Measurements from ENCODE around the gene HMG20B. TPM values are rescaled to one million over a fixed set of nuclear protein-coding genes. Genes with fewer than 3 reads are reported as not detected.
A peak's percentile ranks its signal among the peaks of the same experiment; 100 is the strongest.

The HMG20B gene
- total RNA-seq, 1 experiment from 2014 or later, result 121 TPM

DNA sequence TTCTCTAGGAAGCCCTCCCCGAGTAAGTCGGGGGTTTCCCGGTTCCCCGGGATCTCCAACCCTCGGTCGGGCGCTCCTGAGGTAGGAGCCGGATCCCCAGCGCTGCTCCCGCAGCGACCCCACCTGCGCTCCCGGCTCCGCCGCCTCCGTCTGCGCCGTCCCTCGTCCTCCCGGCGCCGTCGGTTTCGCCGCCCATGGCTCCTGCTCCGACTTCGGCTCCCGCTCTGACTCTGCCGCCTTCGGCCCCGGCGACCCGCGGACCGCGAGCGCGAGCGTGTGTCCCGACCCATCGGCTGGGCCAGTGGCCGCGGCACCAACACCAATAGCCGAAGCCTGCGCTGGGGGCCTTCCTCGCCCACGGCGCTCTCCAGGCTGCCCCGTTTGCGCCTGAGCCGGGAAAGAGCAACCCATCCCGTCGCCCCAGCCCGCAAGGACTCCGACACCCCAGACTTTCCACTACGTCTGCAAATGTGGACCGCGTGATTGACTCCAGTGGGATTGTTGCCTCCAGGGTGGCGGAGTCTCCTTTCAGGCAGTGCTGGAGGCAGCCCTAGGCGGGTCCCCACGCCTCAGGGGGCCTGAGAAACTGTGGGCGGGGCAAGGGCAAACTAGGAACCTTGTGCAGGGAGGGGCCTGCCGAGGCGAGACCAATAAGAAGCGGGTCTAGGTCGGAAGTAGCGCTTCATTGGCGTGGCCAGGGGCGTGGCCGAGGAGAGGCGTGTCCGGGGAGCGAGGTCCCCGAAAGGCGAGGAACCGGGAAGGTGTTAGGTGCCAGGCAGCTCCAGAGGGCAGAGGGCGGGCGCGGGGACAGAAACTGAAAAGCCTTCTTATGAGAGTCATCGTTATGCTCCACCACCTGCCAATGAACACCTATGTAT lies 54.0 kb downstream of the HMG20B start, which contains the start of gene CACTIN (continued):
- TF ChIP-seq SMAD4 (CRISPR knock-in tag; IDR thresholded peaks at IDR 0.05) (no peak), ESRRA (CRISPR knock-in tag; IDR thresholded peaks at IDR 0.05; ENCODE audit: borderline replicate concordance) (peak; percentile 89; the same call in 1 of the 2 replicates), FOXP1 (CRISPR knock-in tag; IDR thresholded peaks at IDR 0.05; ENCODE audit: borderline replicate concordance) (peak; percentile 85), CREB1 (CRISPR knock-in tag; IDR thresholded peaks at IDR 0.05) (no peak), RELA (CRISPR knock-in tag; IDR thresholded peaks at IDR 0.05; ENCODE audit: borderline replicate concordance) (peak; percentile 86; the same call in 1 of the 2 replicates), AR (CRISPR knock-in tag; IDR thresholded peaks at IDR 0.05) (no peak), GABPB1 (CRISPR knock-in tag; IDR thresholded peaks at IDR 0.05) (peak; percentile 63), CREM (CRISPR knock-in tag; IDR thresholded peaks at IDR 0.05) (peak; percentile 75), ZBTB21 (CRISPR knock-in tag; IDR thresholded peaks at IDR 0.05; ENCODE audit: borderline replicate concordance) (no peak), MAX (CRISPR knock-in tag; IDR thresholded peaks at IDR 0.05) (peak; percentile 80), HMGXB4 (CRISPR knock-in tag; IDR thresholded peaks at IDR 0.05) (no peak; the same call in 1 of the 2 replicates), ZNF512 (CRISPR knock-in tag; IDR thresholded peaks at IDR 0.05; ENCODE audit: borderline replicate concordance) (no peak), FOXK1 (CRISPR knock-in tag; IDR thresholded peaks at IDR 0.05) (peak; percentile 96), FOXP4 (CRISPR knock-in tag; IDR thresholded peaks at IDR 0.05) (peak; percentile 46; the same call in 1 of the 2 replicates), ZNF317 (CRISPR knock-in tag; IDR thresholded peaks at IDR 0.05; ENCODE audit: borderline replicate concordance, low read depth) (no peak), JUN (CRISPR knock-in tag; IDR thresholded peaks at IDR 0.05) (peak; percentile 74; the same call in 1 of the 2 replicates), NFYB (CRISPR knock-in tag; conservative IDR thresholded peaks at IDR 0.05; ENCODE audit: low read depth) (peak; percentile 57; the same call in 1 of the 2 replicates)
- TF ChIP-seq, protein P1, sequence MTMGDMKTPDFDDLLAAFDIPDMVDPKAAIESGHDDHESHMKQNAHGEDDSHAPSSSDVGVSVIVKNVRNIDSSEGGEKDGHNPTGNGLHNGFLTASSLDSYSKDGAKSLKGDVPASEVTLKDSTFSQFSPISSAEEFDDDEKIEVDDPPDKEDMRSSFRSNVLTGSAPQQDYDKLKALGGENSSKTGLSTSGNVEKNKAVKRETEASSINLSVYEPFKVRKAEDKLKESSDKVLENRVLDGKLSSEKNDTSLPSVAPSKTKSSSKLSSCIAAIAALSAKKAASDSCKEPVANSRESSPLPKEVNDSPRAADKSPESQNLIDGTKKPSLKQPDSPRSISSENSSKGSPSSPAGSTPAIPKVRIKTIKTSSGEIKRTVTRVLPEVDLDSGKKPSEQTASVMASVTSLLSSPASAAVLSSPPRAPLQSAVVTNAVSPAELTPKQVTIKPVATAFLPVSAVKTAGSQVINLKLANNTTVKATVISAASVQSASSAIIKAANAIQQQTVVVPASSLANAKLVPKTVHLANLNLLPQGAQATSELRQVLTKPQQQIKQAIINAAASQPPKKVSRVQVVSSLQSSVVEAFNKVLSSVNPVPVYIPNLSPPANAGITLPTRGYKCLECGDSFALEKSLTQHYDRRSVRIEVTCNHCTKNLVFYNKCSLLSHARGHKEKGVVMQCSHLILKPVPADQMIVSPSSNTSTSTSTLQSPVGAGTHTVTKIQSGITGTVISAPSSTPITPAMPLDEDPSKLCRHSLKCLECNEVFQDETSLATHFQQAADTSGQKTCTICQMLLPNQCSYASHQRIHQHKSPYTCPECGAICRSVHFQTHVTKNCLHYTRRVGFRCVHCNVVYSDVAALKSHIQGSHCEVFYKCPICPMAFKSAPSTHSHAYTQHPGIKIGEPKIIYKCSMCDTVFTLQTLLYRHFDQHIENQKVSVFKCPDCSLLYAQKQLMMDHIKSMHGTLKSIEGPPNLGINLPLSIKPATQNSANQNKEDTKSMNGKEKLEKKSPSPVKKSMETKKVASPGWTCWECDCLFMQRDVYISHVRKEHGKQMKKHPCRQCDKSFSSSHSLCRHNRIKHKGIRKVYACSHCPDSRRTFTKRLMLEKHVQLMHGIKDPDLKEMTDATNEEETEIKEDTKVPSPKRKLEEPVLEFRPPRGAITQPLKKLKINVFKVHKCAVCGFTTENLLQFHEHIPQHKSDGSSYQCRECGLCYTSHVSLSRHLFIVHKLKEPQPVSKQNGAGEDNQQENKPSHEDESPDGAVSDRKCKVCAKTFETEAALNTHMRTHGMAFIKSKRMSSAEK (CRISPR knock-in tag; IDR thresholded peaks at IDR 0.05; ENCODE audit: borderline replicate concordance), result no peak
- TF ChIP-seq, protein P2, sequence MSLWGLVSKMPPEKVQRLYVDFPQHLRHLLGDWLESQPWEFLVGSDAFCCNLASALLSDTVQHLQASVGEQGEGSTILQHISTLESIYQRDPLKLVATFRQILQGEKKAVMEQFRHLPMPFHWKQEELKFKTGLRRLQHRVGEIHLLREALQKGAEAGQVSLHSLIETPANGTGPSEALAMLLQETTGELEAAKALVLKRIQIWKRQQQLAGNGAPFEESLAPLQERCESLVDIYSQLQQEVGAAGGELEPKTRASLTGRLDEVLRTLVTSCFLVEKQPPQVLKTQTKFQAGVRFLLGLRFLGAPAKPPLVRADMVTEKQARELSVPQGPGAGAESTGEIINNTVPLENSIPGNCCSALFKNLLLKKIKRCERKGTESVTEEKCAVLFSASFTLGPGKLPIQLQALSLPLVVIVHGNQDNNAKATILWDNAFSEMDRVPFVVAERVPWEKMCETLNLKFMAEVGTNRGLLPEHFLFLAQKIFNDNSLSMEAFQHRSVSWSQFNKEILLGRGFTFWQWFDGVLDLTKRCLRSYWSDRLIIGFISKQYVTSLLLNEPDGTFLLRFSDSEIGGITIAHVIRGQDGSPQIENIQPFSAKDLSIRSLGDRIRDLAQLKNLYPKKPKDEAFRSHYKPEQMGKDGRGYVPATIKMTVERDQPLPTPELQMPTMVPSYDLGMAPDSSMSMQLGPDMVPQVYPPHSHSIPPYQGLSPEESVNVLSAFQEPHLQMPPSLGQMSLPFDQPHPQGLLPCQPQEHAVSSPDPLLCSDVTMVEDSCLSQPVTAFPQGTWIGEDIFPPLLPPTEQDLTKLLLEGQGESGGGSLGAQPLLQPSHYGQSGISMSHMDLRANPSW (CRISPR knock-in tag; conservative IDR thresholded peaks at IDR 0.05; ENCODE audit: low read depth), result no peak
- TF ChIP-seq, protein P3, sequence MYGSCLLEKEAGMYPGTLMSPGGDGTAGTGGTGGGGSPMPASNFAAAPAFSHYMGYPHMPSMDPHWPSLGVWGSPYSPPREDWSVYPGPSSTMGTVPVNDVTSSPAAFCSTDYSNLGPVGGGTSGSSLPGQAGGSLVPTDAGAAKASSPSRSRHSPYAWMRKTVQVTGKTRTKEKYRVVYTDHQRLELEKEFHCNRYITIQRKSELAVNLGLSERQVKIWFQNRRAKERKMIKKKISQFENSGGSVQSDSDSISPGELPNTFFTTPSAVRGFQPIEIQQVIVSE (CRISPR knock-in tag; IDR thresholded peaks at IDR 0.05; ENCODE audit: borderline replicate concordance), result no peak

Data from WTC11 (cell line).